Stimulated activated CD8-positive, alpha-beta memory T cell treated with anti-CD3 and anti-CD28 coated beads, Interleukin-2, amount 100 ng/mL, for 1 hour (primary cell): Measurements from ENCODE around the gene TTYH3.

Source experiments
- DNase-seq, 2 donors: peaks; one replicate each; pipeline ENCODE4 v3.0.0-alpha.2; 2020; ENCODE audit warnings: low read depth in 2 of 2

Gene TTYH3

DNA sequence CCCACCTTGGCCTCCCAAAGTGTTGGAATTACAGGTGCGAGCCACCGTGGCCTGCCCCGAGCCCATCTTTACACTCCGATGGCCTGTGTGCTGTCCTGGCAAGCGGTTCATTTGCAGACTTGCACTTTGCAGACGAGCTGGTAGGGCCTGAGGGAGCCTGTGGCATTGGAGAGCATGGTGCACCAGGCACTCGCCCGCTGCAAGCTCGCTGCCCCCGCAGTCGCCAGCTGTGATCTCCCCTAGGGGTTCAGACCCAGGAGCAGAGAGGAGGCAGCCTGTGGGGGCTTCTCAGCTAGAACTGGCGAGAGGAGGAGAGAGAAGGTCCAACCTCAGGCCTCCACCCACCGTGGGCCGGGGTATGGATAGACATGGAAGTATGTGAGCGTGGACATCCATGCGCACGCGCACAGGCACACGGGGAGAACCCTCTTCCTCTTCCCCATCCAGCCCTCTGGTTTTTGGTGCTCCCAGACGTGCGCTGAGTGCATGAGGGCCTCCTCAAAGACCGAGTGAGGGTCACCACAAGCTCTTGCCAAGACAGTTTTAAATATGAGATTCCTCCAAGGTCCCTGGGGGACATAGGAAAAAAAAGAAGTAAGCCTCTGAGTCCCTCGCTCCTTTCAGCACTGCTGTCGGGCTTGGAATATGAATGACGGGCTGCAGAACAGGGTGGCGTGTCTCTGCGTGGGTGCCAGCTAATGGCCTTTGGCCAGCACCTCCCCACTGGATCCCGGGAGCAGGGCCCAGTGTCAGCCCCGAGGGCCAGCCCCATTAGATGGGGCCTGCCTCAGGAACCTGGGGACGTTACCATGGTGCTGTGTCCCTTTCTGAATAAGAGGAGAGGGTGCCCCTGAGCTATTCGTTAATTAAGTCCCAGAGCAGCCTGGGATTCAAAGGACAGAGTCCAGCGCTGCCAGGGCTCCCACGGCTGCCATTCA is 15.1 kb upstream of the TTYH3 start:
- no peak for DNase-seq

DNA sequence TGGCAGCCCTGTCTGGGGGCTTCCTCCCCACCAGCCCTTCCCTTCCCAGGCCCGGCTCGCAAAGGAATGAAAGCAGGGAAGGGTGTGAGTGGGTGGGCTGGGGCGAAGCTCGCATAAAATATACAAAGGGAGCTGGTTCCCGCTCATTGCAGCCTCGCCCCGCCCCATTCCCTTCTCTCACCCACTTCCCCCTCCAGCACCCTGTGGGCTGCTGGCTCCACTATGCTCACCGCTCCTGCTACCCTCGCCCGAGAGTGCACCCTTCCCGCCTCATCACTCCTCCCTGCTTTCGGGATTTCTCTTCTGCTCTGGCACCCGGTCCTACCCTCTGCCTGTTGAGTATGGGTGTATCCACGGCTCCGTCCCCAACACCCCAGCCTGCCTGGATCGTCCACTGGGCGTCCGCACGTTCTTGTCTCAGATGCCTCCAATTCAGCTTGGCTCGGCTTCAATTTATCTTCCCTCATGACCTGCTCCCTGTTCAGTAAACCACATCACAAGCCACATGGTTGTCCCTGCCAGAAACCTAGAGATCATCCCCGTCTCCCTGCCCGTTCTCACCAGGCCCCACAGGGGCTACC is 14.4 kb upstream of the TTYH3 start:
- DNase-seq: no peak

DNA sequence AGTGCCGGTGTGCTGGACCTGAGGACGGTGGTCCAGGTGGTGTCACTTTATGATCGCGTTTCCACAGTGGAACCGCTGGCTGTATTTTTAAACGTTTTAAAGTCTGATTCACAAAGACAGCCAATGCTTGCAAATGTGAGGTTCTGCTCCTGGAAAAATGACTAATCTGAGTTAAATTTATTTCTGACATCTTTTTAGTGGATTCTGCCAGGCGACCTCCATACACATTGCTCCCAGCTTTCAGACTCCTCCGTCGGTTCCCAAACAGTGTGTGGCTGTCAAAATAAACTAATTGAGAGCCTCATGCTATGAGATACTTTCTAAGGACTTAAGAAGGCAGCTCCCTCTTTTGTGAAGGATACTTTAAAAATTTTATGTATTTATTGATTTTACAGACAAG is 12.7 kb upstream of the TTYH3 start:
- DNase-seq: no peak

DNA sequence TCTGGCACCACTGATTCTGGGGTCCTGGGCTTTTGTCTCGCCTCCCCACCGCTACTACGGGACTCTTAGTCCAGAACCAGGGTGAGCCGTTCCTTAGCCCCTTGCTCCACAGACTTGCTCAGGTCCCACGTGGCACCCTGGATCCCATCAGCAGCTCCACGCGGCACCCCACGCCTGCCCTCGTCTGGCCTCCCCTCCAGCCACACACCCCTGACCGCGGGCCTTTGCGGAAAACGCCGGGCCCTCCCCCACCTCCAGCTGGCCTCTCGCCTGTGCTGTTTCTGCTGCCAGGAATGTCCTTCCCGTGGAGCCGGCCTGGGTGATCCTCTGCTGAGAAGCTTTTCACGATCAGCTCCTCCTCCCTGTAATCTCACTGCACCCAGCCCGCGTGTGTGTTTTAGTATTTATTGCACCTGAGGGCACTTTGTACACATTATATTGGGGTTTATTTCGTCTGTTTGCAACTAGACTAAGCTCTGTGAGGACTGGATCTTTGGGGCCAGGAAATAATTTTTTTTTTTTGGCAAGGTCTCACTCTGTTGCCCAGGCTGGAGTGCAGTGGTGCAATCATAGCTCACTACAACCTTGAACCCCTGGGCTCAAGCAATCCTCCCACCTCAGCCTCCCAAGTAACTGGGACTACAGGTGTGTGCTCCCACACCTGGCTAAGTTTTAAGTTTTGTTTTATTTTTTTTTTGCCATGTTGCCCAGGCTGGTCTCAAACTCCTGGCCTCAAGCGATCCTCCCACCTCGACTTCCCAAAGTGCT is 10.5 kb upstream of the TTYH3 start:
- DNase-seq: no peak

DNA sequence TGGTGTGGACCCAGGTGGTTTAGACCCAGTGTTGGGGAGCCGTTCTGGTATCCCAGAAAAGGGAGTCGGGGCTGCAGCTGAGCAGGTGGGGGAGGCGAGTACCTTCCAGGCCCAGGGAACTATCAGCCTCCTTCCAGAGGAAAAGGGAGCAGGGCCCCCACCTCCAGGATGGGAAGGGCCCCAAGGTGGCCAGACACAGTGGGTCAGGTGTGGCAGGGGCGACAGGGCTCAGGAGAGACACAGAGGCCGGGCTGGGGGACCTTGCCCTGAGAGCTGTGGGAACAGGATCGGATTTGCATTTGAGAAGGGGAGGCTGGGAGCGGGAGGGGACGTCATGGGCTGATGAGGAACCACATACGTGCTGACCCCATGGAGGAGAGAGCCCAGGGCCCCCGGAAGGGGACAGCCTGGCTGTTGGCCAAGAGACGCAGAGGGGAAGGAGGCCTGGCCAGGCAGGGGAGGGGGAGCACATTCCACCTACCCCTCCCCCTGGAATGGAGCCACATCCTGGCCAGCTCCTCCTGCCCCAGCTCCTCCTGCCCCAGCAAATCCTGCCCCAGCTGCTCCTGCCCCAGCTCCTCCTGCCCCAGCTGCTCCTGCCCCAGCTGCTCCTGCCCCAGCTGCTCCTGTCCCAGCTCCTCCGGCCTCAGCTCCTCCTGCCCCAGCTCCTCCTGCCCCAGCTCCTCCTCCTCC is 9.7 kb upstream of the TTYH3 start:
- DNase-seq: no peak

DNA sequence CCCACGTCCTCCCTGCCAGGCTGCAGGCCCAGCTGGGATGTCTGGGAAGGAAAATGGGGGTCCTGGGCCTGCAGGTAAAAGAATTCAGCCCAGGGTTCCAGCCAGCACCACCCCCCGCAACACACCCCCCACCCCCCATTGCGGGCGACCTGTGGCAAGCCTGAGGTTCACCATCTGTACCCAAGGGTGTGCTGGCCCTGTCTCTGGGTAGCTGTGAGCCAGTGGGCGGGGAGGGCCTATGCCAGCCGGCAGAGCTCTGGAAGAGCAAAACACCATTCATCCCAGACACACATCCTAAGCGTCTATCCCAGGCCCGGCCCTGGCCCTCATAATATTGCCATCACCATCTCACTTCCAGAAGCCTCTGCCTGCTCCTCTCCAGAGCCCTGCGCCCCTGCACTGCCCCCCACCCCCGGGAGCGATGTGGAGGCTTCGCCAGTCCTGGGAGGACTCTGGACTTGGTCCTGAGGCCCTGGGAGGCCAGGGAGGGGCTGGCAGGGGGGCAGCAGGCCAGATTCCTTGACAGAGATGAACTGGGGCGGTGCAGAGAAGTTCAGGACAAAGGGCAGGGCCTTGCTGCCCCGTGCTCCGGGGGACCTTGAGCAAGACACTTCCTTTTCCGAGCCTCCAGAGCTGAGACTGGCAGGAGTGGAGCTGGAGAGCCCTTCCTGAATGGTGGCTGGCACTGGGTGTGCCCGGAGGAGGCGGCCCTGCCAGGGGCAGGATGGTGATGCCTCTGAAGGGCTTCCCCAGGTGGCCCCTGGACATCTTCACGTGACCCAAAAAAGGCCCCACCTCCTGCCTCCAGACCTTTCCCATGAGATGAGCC is 8.7 kb upstream of the TTYH3 start:
- DNase-seq: no peak

DNA sequence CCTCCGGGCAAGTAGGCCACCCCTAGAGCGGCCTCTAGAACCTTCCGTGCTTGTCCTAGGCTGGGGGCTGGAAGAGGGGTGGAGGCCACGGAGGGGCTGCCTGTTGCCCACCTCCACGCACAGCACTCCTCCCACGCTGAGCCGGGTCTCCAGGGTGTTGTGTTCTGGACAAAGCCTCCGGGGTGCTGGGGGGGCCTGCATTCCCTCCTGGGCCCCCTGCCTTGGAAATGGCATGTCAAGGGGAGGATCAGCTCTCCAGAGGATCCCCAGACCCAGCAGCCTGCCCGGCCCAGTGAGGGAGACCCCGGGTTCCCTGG is 8.1 kb upstream of the TTYH3 start:
- no peak for DNase-seq

DNA sequence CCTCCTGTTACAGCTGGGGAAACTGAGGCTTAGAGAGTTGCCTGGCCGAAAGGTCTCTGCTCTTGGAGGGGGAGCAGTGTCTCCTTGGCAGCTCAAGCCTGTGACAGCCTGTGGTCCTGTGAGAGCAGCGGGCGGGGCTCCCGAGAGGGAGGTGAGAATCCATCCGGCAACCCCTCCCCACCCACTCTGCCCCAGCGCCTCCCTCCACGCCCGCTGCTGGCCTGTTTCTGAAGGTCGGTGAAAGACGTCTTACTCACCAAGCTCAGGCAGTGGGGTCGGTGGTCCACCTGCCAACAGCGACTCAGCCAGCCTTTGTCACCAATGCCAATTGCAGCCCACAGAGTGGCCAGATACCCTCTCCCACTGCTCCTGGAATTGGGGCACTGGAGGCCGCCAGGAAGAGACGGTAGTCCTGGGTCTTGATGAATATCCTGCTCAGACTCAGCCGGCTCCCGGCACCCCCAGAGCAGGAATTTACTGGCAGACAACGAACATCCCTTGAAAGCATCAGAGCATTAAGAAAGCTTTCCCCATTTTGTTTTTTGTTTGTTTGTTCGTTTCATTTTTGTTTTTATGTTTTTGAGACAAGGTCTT is 7.4 kb upstream of the TTYH3 start:
- DNase-seq: no peak

DNA sequence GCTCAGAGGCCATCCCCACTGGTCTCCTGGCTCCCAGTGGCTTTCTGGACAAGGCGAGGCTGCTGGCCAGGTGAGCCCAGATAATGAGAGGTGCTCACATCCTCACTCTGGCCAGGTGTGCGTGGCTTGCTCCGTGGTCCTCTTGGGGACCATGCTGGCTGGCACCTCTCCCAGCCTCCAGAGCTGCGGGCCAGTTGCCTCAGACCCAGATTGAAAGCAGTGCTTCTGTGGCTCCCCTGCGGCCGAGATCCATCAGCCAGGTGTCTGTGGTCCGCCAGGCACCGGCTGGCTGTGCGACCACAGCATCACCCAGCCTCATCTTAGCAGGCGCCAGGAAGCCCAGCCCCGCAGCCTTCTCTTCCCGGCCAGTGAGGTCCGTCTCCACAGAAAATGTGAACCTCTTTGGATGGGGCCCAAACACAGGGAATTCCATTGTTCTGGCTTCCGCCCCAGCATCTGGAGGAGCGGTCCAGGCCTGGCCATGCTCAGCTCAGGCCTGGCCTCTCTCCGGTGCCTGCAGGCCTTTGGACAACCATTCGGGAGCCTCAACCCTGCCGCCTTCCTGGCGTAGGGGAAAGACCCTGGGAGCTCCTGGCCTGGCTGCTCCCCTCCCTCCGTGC is 5.2 kb upstream of the TTYH3 start:
- DNase-seq: no peak

DNA sequence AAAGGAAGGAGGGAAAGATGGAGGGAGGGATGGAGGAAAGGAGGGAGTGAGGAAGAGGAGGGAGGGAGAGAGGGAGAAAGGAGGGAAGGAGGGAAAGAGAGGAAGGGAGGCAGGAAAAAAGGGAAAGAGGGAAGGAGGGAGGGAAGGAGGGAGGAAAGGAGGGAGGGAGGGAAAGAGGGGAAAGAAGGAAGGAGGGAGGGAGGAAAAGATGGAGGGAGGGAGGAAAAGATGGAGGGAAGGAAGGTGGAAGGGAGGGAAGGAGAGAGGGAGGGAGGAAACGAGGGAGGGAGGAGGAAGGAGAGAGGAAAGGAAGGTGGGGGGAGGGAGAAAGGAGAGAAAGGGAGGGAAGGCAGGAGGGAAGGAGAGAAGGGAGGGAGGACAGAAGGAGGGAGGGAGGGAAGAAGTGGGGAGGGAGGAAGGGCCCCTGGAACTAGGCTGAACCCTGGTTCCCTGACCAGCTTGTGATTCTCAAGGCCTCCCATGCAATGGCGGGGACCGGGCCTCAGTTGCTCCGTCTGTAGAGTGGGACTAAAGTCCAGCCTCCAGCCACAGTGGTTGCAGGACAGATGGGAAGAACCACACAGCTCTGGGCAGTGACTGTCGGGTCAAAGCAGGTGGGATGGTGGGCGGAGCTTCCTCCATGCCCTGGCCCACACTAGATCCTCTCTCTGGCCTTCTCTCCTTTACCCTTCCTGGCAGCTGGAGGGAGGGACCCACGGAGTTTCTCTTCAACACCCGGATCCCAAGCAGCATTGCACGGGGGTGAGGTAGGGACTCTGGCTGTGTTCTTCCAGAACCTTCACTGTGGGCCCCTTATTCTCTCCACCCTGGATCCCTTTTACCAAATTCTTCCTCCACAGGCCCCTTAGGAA is 4.3 kb upstream of the TTYH3 start:
- no peak for DNase-seq

DNA sequence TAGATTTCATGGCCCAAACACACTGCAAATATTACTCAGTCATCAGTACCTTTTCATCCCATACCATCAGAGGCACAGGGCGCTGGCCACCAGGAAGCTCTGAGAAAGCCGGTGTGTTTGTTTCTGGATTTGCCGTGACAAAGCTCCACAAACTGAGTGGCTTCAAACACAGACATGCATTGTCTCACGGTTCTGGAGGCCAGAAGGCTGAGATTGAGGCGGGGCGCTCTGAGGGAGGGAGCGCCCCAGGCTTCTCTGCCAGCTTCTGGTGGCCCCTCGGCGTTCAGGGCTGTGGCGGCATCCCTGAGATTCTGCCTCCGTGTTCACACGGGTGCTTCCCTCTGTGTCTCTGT is 3.7 kb upstream of the TTYH3 start:
- DNase-seq: no peak

DNA sequence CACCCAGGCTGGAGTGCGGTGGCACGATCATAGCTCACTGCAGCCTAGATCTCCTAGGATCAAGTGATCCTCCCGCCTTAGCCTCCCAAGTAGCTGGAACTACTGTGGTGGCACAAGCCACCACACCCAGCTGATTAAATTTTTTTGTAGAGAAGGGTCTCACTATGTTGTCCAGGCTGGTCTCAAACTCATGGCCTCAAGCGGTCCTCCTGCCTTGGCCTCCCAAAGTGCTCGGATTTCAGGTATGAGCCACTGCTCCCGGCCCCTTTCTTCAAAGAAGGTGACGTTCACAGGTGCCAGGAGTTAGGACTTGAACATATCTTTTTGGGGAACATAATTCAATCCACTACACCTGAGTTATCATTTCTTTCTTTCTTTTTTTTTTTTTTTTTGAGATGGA is 2.9 kb upstream of the TTYH3 start:
- no peak for DNase-seq

DNA sequence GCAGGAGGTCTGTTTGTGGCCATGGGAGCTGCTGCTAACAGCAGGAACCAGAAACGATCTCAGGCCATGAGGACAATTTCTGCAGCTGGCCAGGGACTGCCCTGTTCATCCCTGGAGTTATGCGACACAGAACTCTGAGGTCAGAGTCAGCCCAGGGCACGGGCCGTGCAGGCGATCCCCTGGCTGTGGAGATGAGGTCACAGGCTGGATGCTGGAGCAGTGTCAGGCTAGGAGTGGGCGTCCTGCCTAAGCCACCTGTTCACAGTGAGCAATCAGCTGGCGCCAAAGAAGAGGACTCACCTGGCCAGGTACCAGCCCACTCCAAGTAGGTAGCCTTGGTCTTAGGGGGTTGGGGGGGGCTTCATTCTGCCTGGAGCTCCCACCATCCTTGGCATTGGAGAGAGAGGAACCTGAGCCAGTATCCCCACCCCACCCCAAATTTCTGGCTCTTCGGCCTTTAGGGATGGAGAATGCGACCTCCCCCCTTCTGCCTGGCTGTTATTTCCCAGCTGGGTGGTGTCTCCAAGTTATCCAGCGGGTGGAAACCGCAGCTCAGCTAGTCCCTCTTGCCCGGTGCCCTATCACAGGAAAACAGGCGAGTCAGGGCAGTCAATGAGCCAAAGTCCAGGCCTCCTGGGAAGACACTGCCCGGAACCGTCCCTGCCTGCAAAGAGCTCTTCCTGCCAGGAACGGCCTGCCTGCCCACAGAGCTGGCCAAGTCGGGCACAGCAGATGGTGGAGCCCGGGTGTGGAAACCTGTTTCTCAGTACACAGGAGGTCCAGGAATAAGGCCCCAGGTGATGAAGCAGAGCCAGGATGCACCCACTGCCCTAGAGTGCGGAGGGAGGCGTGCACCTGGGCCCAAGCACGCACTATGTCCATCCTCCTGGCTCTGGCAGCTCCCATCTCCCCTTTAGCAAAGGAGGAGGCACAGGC is 1.8 kb upstream of the TTYH3 start:
- DNase-seq: no peak

DNA sequence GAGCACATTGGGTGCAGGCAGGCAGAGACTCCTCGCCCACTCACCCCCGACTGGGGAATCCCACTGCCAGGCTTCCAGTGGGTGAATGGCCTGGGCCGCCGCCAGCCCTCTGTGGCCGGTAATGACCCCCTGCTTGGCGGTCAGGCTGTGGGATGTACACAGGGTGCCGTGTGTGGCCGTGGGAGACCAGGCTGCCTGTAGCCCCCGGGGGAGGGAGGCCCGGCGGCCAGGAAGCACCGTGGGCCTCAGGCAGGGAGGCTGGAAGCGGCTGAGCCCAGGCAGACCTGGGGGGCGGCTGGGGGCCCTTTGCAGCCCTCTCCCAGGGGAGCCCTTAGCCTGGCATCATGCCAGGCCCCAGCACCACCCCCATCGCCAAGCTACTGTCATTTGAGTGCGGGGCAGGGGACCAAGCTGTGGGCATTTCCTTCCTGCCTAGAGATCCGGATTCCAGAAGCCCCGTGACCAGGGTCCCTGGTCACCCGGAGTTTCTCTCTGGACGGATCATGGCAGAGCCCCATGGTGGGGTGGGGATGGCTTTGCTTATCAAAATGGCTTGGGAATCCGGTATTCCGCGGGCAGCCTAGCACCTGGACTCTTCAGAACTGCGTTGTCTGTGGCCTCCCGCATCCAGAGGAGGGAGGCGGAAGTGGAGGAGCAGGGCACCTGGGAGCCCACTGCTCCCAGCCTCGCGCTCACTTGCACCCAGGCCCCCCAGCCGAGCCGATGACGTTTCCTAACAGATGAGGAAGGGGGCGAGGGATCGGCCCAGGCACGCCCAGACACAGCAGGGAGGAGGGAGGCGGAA is 1.1 kb downstream of the TTYH3 start:
- no peak for DNase-seq

DNA sequence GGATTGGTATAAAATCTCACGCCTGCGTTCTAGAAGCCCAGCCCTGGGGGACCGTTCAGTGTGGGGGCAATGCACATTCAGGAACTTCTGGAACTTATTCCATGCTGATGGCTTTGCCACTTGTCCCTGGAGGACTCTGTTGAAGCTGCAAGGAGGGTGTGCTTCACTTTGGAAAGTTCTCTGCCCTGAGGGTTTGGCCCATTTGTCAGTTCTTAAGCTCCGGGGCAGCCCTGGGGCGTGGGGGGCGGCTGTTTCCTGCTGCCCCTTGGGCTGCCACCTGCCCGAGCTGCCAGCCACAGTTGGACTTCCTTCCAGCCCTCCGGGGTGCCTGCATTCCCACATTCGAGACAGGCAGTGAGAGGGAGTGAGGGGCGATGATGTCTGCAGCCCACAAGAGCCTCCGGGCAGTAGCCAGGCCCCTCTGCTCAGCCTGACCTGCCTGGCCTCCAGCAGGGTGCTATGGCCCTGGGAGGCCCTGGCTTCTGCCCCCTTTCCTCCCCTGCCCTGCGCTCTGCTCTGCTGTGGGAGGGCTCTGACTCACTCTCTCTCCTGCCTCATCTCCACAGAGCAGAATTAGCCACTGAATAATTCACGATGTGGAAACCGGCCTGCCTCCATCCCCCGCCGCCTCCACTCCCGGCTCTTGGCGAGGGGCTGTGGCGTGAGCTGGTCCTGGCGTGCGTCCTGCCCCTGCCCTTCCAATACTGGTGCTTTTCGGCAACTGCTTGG is 1.9 kb downstream of the TTYH3 start:
- DNase-seq: no peak

DNA sequence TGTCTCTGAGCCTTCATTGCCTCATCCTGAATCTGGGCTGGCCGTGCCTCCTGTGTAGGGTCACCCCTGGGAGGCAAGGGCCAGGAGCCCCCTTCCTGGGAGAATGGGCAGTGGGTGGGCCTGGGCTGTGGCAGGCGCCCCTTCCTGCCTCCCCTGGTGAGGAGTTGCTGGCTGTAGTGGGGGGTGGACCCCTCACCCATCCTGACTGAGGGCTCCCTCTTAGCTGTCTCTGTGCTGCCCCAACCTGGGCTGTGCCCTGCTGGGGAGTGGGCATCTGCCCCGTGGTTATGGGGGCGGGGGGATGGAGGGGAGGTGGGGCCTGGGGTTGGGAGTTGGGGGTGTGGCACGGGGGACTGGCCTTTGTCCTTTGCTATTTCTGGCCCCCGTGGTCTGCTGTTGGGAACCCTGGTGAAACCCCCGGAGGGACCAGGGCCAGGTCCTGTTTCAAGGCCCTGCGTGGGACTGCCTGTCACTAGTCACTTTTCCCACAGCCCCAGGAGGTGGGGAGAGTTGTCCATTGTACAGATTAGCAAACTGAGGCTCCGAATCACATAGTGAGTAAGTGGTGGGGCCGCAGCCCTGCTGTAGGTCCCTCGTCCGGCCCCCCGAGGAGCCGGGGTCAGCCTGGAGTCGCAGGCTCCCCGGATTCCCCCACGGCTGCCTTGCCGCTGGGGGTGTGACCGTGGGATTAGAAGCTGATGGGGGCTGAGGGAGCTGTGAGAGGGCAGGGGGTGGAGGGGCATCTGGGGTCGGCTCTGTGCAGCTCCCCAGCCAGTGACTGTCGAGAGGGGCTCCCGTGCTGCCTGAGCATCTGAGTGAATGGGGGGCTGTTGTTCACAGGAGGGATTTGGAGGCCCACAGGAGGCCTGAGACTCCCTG is 2.7 kb downstream of the TTYH3 start:
- DNase-seq: no peak
